Pancreas (tissue), 10 donors: ENCODE measurements around the gene FBLN1. TPM values are rescaled to one million over a fixed set of nuclear protein-coding genes. Genes with fewer than 3 reads are reported as not detected.
A peak's percentile ranks its signal among the peaks of the same experiment; 100 is the strongest.

Experiments used
- ATAC-seq, 4 donors: fragments of 200-7000 bp; cut with Tn5 transposase; one replicate each; pipeline versions ENCODE4 v1.8.0 to v1.9.1; 2020; ENCODE audit warnings: mild to moderate bottlenecking in 4 of 4, moderate library complexity in 4 of 4
- DNase-seq, 6 donors: peaks; one replicate each; pipeline ENCODE4 v3.0.0-alpha.2; 2020
- FAIRE-seq: peaks from 2 replicates; lab custom pipeline; 2012; peaks lifted over from hg19 to GRCh38; lab: Jason Lieb, UNC
- H3K27ac ChIP-seq, 4 donors: fragments of 200-600 bp; sonication (generic); 1 replicate in 3 of 4; 2 replicates in 1 of 4; pipeline versions ENCODE4 v1.5.0 to v1.8.0; 2020
- H3K27me3 ChIP-seq, 4 donors: fragments of 200-600 bp; one replicate each; pipeline ENCODE4 v1.8.0; 2021
- H3K36me3 ChIP-seq, 3 donors: fragments of 200-600 bp; sonication (generic) in 1 of 3; one replicate each; pipeline versions ENCODE4 v1.5.0 to v1.8.0; 2020 to 2021
- H3K4me1 ChIP-seq, 3 donors: fragments of 200-600 bp; one replicate each; pipeline ENCODE4 v1.8.0; 2021
- H3K4me3 ChIP-seq, 4 donors: fragments of 200-600 bp; sonication (generic) in 2 of 4; one replicate each; pipeline versions ENCODE4 v1.5.0 to v1.8.0; 2020 to 2021
- H3K9me3 ChIP-seq, 4 donors: fragments of 200-600 bp; one replicate each; pipeline ENCODE4 v1.8.0; 2021
- CTCF ChIP-seq, 4 donors: fragments of 200-600 bp; sonication (generic) in 3 of 4; IDR thresholded peaks; one replicate each; pipeline versions ENCODE4 v1.5.0 to v1.8.0; 2021; ENCODE audit warnings: antibody characterized with exemption in 4 of 4
- WGBS, 2 donors: extraction: QIAGEN DNeasy Blood & Tissue Kit; methylation state at CpG; one replicate each; pipeline ENCODE4 v1.1.7; 2013; 5-methylcytosine and 5-hydroxymethylcytosine counted together
- intact Hi-C, 3 donors: fragments of 100-400 bp; cut with DNase I; formaldehyde crosslinking; loops; one replicate each; pipeline versions ENCODE4 v1.11.1 to v1.14.2; 2022
- polyA plus RNA-seq, 2 donors: library from polyadenylated mRNA; stranded (reverse); fragments of 200-250 nt; gene quantifications; one replicate each; pipeline ENCODE4 v1.2.3, GENCODE V29; 2013
- total RNA-seq, 6 donors: library from RNA; stranded (reverse); fragmentation: NEBNext Ultra II Directional in 4 of 6; extraction: Animal tissue kit (Norgen Biotek cat#: 25700) in 4 of 6; gene quantifications; one replicate each; pipeline versions ENCODE4 v1.2.1 to v1.2.4, GENCODE V29; 2021 to 2023
- donor health status: healthy with polysubstance abuse.
- donor health status: DM: no; HTN: no; CAD: no; lungs with moderate emphysema.
- donor health status: DM: no; HTN: no; CAD: no.
- donor health status: control.
- donor health status: control.
- donor health status: Bipolar disorder and iron deficiency.
- donor health status: DM: yes; HTN: yes; CAD: no.
- donor health status: DM: no; HTN: no; CAD: no.
- donor health status: DM: no; HTN: no; CAD: no.
- donor health status: DM: yes; HTN: yes; CAD: no.

Gene FBLN1
- total and polyA plus RNA-seq, 8 donors, result 12.0 to 114 (median 21.5) TPM

DNA sequence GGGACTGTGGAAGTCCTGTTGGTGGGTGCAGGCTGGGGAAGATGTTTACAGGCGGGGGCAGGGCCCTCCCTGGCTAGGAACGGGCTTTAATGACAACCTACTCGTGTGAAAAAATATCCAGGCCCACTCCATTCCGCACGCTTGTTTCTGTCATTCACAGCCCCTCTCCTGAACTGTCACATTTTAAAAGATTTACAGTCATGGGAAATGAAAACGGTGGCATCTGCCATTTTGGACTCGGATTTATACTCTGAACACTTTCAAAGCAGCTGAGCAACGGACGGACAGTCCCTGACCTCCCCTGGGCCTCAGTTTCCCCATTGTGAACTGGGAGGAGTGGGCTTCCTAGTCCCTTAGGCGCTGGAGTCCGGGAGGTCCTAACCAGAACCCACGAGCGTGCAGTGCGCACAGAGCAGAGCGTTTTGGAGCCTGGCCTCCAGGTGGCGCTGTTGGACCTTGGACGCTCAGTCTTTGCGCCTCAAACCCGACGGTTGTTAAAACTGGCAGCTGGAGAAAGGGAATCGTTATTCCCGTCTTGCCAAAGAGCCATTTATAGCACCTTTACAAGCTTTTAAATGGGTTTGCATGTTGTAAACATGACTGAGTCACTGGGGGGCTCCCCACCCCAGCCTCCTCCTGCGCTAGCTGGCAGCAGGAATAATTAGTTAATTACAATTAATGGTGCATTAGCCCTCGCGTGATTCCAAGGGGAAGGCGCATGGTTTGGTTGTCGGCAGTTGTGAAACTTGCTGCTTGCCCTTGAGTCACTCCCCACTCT lies 75.3 kb downstream of the FBLN1 start:
- WGBS, 2 donors, result 17 to 20% methylated on average over 27 of the region's 27 CpGs
- Histone ChIP-seq H3K4me1 (no peaks in the 10 kb centered on the region), H3K27me3 (peaks cover 0 to 5% (median 0%) of the 10 kb centered on the region in 4 donors), H3K9me3 (no peaks in the 10 kb centered on the region), H3K27ac (no peak overlapping the region), H3K4me3 (no peak overlapping the region), H3K36me3 (no peaks in the 10 kb centered on the region)
- TF ChIP-seq CTCF (IDR thresholded peaks at IDR 0.05), result peak; percentile 86 to 94 (median 92)
- intact Hi-C loops, result no loop called here
- ATAC-seq (peak; percentile 82 to 92 (median 90)), DNase-seq (peak; percentile 62 to 97 (median 82)), FAIRE-seq (no peak)

GRCh38 chr22:45578524-45579147 lies 76.0 kb downstream of the FBLN1 start:
- intact Hi-C loops, result no loop called here
- no peaks in the 10 kb centered on the region for H3K9me3 ChIP-seq
- no peak overlapping the region for H3K4me3 ChIP-seq
- FAIRE-seq, result no peak
- no peak for TF ChIP-seq CTCF (IDR thresholded peaks at IDR 0.05)
- no peak for ATAC-seq
- no peak overlapping the region for H3K27ac ChIP-seq
- no peak for DNase-seq
- no peaks in the 10 kb centered on the region for H3K36me3 ChIP-seq
- 71 to 82% methylated on average over 7 of the region's 7 CpGs for WGBS, 2 donors
- H3K4me1 ChIP-seq, result no peaks in the 10 kb centered on the region
- peaks cover 0 to 5% (median 0%) of the 10 kb centered on the region in 4 donors for H3K27me3 ChIP-seq

DNA sequence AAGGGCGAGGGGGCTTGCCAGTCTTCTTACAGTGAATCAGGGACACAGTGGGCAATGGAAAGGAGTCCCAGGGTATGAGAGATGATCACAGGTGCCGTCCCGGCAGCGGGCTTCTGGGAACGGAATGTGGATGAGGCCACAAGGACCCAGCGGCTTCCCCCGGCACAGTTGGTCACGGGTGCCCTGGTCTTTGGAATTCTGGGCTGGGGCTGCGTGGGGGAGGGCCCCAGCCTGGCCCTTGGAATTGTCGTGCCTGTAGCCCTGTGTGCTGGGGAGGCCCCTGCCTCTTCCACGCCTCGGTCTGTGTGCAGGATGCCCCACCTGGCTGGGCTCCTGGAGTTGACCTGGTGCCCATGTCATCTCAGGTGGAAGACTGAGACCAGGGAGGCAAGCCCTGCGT lies 76.6 kb downstream of the FBLN1 start:
- H3K36me3 ChIP-seq, result no peaks in the 10 kb centered on the region
- intact Hi-C loops, result no loop called here
- H3K27ac ChIP-seq, result no peak overlapping the region
- TF ChIP-seq CTCF (IDR thresholded peaks at IDR 0.05), result no peak
- H3K9me3 ChIP-seq, result no peaks in the 10 kb centered on the region
- WGBS, 2 donors, result 73 to 81% methylated on average over 13 of the region's 13 CpGs
- H3K4me1 ChIP-seq, result no peaks in the 10 kb centered on the region
- DNase-seq (peak in 1 of 6 donors; percentile 49), FAIRE-seq (no peak), ATAC-seq (no peak)
- H3K4me3 ChIP-seq, result no peak overlapping the region
- H3K27me3 ChIP-seq, result peaks cover 0 to 5% (median 0%) of the 10 kb centered on the region in 4 donors

GRCh38 chr22:45579806-45580725 lies 77.4 kb downstream of the FBLN1 start:
- peak in 1 of 6 donors; percentile 46 for DNase-seq
- intact Hi-C loops, result no loop called here
- FAIRE-seq, result no peak
- Histone ChIP-seq H3K4me1 (no peaks in the 10 kb centered on the region), H3K27me3 (peaks cover 0 to 5% (median 0%) of the 10 kb centered on the region in 4 donors), H3K36me3 (no peaks in the 10 kb centered on the region), H3K4me3 (no peak overlapping the region), H3K9me3 (no peaks in the 10 kb centered on the region), H3K27ac (no peak overlapping the region)
- ATAC-seq, result no peak
- WGBS, 2 donors, result 49 to 60% methylated on average over 29 of the region's 29 CpGs
- TF ChIP-seq CTCF (IDR thresholded peaks at IDR 0.05), result no peak
